Measurements from ENCODE around the gene RAD21L1.

The RAD21L1 gene

DNA sequence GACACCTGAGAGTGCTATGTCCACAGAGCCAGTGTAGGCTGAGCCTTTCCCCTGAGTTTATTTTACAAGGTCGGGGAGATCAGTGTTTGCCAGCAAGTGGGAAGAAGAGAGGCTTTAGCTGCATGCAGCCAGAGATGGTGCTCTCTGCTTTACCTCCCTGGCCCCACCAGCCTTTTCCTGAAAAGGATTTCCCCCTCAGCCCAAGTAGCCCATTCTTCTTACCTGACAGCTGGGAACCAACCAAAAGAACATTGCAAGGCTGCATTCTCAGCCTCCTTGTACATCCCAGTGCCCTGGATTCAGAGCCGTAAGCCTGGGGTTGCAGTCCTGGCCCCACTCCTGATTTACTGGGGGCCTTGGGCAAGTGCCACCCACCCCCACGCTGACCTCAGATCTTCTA, 57.1 kb downstream of the RAD21L1 start:
- no peak for DNase-seq (ENCODE audit: extremely low read depth, low read depth)
- TF ChIP-seq, protein P1, sequence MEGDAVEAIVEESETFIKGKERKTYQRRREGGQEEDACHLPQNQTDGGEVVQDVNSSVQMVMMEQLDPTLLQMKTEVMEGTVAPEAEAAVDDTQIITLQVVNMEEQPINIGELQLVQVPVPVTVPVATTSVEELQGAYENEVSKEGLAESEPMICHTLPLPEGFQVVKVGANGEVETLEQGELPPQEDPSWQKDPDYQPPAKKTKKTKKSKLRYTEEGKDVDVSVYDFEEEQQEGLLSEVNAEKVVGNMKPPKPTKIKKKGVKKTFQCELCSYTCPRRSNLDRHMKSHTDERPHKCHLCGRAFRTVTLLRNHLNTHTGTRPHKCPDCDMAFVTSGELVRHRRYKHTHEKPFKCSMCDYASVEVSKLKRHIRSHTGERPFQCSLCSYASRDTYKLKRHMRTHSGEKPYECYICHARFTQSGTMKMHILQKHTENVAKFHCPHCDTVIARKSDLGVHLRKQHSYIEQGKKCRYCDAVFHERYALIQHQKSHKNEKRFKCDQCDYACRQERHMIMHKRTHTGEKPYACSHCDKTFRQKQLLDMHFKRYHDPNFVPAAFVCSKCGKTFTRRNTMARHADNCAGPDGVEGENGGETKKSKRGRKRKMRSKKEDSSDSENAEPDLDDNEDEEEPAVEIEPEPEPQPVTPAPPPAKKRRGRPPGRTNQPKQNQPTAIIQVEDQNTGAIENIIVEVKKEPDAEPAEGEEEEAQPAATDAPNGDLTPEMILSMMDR (IDR thresholded peaks at IDR 0.05; ENCODE audit: low read depth, low read length): no peak

- TF ChIP-seq, protein P1 (IDR thresholded peaks at IDR 0.05; ENCODE audit: low read depth, low read length): no peak
- no peak for DNase-seq (ENCODE audit: extremely low read depth, low read depth)
Observed at GRCh38 chr20:1283522-1284510, 58.0 kb downstream of the RAD21L1 start.

- DNase-seq (ENCODE audit: extremely low read depth, low read depth): no peak
- TF ChIP-seq, protein P1 (IDR thresholded peaks at IDR 0.05; ENCODE audit: low read depth, low read length): no peak
Observed at GRCh38 chr20:1286267-1287024, 60.6 kb downstream of the RAD21L1 start.

DNA sequence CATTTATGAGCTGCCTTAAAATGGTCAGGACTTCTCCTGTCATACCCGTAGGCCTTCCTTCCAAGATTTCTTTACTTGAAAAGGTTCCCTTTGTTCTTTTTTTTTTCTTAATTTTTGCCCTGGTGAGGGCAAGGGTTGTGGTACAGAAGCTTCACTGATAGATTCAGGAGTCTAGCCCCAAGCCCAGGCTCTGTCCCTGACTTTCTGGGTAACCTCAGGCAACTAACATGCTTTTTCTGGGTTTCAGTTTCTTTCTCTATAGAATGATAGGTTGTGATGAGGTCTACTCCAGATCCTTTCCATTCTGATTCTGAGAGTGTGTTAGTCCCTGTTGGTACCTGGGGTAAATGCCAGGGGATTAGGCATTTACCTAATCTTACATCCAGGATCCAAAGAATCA, 61.5 kb downstream of the RAD21L1 start:
- DNase-seq (ENCODE audit: extremely low read depth, low read depth): no peak
- TF ChIP-seq, protein P1 (IDR thresholded peaks at IDR 0.05; ENCODE audit: low read depth, low read length): no peak

DNA sequence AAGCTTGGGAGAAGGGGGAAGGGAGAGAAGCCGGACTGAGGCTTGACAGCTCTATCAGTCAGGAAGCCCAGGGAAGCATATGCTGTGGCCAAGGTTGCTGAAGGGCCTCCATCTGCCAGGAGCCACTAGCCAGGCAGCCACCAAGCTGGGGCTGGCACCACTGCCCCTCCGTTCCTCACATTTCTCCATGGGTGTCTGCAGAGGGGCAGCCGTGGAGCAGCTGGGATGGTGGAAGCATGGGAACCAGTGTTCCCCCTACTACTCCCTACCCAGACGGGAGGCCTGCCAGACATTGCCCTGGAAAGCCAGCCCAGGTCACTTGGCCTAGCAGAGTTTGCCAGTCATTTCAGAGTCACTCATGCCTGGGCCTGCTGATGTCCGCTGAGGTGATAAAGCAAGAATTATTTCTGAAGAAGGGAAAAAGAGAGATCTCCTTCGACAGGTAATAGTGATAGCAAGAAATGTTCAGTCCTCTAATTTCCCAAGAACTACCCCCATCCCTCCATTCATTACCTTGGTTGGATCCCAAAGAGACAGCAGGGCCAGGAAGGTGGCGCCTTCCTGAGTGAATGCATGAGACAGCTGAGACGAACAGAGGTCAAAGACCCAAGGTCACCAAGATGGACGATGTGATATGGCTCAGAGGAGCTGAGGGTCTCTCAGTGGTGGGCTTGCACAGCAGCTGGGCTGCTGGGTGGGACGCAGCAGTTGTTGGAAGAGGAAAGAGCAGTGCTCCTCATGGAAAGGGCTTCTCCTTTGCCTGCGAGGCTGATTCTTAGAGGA, 62.1 kb downstream of the RAD21L1 start:
- TF ChIP-seq, protein P1 (IDR thresholded peaks at IDR 0.05; ENCODE audit: low read depth, low read length): no peak
- no peak for DNase-seq (ENCODE audit: extremely low read depth, low read depth)

DNA sequence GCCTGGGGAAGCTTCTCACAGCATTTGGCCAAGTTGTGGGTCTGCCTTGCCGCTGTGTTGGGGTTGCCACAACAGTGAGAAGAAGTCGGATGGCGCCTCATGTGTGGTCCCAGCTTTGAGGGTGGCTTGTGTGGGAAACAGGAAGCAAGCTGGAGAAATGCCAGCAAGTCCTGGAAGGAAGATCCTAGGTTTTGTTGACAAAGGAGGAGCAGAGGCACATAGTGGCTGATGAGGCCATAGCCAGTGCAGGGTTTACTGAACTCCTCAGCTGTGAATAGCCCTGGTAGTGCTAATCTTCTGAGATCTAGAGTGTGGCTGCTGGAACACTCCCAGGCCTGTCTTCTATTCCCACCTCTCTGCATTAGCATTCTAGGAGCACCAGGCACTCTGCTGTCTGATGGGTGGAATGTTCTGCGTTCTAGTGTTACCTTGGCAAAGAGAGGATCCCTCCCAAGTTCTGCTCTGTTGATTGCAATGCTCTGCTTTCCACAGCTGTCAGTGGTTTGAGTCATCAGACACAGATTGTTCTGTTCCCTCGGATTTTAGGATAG, 65.4 kb downstream of the RAD21L1 start:
- TF ChIP-seq, protein P1 (IDR thresholded peaks at IDR 0.05; ENCODE audit: low read depth, low read length): no peak
- DNase-seq (ENCODE audit: extremely low read depth, low read depth): no peak

All from AG09319 (cell line).